ENCODE data around the gene TMEM245. TPM values are rescaled to one million over a fixed set of nuclear protein-coding genes. Genes with fewer than 3 reads are reported as not detected.
"Not testable (repeated sequence)": the region's sequence is repeated elsewhere in the genome, so short reads cannot be mapped to it uniquely, and the experiment has no call there.

TMEM245 gene
- total RNA-seq, 1 donor from 2014 or later, result 168 TPM

GRCh38 chr9:109133533-109133932, 13.8 kb upstream of the TMEM245 start:
- DNase-seq (ENCODE audit: low read depth), result no peak

- DNase-seq (ENCODE audit: low read depth), result no peak
Measured at GRCh38 chr9:109132567-109133021, 12.8 kb upstream of the TMEM245 start.

- no peak for DNase-seq (ENCODE audit: low read depth)
Measured at GRCh38 chr9:109129470-109130197, 9.9 kb upstream of the TMEM245 start.

GRCh38 chr9:109126671-109127070, 6.9 kb upstream of the TMEM245 start:
- DNase-seq (ENCODE audit: low read depth), result not testable (repeated sequence)

- no peak for DNase-seq (ENCODE audit: low read depth)
Measured at GRCh38 chr9:109124121-109124520, 4.4 kb upstream of the TMEM245 start.

GRCh38 chr9:109122726-109123621, 3.2 kb upstream of the TMEM245 start:
- no peak for DNase-seq (ENCODE audit: low read depth)

GRCh38 chr9:109121232-109121796, 1.6 kb upstream of the TMEM245 start:
- no peak for DNase-seq (ENCODE audit: low read depth)

- no peak for DNase-seq (ENCODE audit: low read depth)
Measured at GRCh38 chr9:109120204-109120789, 550 bp upstream of the TMEM245 start.

- DNase-seq (ENCODE audit: low read depth), result no peak
Measured at GRCh38 chr9:109118808-109119438, 824 bp downstream of the TMEM245 start.

GRCh38 chr9:109117856-109118807, 1.6 kb downstream of the TMEM245 start:
- DNase-seq (ENCODE audit: low read depth), result peak; percentile 98

GRCh38 chr9:109115931-109116526, 3.7 kb downstream of the TMEM245 start:
- no peak for DNase-seq (ENCODE audit: low read depth)

- peak; percentile 100 for DNase-seq (ENCODE audit: low read depth)
Measured at GRCh38 chr9:109114670-109115069, 5.1 kb downstream of the TMEM245 start.

GRCh38 chr9:109113892-109114609, 5.7 kb downstream of the TMEM245 start:
- DNase-seq (ENCODE audit: low read depth), result no peak

GRCh38 chr9:109113254-109113653, 6.5 kb downstream of the TMEM245 start:
- no peak for DNase-seq (ENCODE audit: low read depth)

GRCh38 chr9:109110329-109111021, 9.3 kb downstream of the TMEM245 start:
- DNase-seq (ENCODE audit: low read depth), result peak; percentile 81

GRCh38 chr9:109109967-109110328, 9.8 kb downstream of the TMEM245 start:
- peak; percentile 69 for DNase-seq (ENCODE audit: low read depth)

- peak; percentile 53 for DNase-seq (ENCODE audit: low read depth)
Measured at GRCh38 chr9:109108318-109108717, 11.4 kb downstream of the TMEM245 start.

GRCh38 chr9:109107402-109108240, 12.1 kb downstream of the TMEM245 start:
- peak; percentile 82 for DNase-seq (ENCODE audit: low read depth)

Data from renal cortical epithelial cell (primary cell).